ENCODE results near the gene EIF4ENIF1.
"Not testable (repeated sequence)": the region's sequence is repeated elsewhere in the genome, so short reads cannot be mapped to it uniquely, and the experiment has no call there.

The EIF4ENIF1 gene

DNA sequence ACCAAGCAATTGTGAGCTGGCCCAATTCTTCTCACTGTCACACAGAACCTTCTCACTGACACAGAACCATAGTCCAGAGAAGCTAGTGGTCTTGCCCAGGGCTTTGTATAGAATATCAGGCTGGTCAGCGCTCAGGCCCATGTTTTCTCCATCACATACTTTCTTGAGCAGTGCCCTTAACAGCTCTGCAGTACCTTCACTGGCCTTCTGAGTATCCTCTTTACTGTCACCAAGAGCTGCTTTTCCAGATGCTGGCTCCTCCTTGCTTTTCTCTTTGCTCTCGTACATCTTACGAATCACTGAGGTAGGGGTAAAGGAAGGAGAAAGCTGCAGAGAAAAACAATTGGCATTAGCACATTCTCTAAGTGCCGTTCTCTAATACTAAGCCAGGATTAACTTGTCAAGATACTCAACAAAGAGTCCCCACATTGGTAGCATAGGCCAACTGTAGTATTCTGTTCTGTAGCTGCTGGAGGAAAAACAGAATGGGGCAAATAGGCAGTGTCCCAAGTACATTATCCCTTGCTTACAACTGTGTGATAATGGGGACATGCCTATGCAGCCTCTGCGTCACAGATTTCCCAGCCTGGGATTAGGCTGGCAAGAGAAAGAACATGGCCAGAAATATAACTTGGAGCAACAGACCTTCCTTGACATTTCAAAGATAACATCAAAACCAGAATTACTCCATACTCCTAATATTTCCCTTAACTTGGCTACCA, 46.7 kb downstream of the EIF4ENIF1 start:
- DNase-seq, result no peak

DNA sequence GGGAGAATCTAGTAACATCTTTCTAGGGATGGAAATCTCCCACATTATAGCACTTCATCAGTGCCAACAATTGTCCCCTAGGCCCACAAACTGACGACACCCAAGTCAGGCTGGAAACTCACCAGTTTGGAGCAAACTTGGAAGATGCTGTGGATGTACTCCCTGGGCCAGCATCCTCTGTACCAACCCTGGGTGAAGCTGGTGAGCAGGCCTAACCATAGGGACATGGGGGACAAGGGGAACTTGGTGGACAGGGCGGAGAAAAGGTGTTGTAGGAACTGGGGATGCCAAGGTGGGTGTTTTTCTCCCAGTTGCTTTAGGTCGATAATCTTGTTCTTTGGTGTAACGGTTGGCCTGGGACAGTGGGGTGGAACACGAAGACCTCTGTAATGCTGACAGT, 48.0 kb downstream of the EIF4ENIF1 start:
- no peak for DNase-seq

DNA sequence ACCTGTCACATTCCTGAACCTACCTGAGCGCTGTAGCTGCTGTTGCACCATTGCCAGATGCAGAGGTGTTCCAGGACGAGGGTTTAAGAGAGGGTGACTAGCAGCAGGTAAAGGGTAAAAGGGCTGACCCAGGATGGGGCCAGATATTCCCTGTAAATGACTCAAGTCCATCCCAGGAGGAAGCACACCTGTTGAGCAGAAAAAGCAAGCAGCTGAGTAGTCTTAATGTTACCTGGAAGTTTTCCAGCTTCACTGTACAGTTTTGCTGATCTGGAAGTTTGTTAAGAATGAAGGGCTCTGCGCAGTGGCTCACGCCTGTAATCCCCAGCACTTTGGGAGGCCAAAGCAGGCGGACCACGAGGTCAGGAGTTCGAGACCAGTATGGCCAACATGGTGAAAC, 49.0 kb downstream of the EIF4ENIF1 start:
- DNase-seq, result no peak

DNA sequence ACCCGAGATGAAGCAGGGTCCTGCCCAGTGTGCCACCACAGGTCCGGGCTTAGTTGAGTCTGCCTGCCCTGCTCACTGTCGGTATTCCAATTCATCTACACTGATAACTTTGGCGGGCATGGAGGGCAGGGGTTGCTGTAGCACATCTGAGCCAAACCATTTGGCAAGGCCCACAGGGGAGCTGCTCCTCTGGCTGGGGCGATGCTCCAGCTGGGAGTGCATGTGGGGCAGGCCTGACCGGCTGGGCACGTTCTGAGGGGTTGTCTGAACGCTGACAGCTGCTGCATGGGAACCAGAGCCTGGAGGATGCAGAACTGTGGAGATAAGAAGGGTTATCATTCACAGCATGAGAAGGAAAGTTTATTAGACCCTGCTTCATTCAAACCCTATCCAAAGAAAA, 49.8 kb downstream of the EIF4ENIF1 start:
- DNase-seq, result no peak

DNA sequence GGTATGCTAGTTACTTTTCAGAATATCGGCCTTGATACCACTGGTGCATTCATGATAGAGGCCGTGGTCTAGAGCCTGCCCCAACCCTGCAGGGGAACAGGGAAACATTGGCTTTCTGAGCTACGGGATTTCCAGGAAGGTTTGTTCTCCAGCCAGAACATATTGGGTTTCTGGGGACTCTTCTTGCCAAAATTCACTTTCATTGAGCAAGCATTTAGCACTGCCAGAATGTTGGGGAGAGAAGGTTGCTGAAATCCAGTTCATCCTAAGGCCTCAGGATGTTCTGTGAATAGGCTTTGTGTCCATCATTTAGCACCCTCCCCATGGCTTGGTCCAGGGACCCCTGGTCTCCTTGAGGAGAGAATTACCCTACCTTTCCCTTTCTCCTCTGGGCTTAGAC, 53.5 kb downstream of the EIF4ENIF1 start:
- DNase-seq, result no peak

DNA sequence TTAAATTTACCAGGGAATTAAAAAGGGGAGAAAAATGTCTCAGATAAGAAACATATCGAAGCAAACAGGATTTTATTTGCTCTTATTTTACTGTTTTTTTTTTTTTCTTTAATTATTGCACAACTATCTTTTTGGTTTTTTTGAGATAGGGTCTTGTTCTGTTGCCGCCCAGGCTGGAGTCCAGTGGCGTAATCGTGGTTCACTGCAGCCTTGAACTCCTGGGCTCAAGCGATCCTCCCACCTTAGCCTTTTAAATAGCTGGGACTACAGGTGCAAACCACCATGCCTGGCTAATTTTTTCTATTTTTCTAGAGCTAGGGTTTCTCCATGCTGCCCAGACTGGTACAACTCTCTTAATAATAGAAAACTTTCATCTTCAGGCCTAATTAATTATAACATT, 57.7 kb downstream of the EIF4ENIF1 start:
- no peak for DNase-seq

DNA sequence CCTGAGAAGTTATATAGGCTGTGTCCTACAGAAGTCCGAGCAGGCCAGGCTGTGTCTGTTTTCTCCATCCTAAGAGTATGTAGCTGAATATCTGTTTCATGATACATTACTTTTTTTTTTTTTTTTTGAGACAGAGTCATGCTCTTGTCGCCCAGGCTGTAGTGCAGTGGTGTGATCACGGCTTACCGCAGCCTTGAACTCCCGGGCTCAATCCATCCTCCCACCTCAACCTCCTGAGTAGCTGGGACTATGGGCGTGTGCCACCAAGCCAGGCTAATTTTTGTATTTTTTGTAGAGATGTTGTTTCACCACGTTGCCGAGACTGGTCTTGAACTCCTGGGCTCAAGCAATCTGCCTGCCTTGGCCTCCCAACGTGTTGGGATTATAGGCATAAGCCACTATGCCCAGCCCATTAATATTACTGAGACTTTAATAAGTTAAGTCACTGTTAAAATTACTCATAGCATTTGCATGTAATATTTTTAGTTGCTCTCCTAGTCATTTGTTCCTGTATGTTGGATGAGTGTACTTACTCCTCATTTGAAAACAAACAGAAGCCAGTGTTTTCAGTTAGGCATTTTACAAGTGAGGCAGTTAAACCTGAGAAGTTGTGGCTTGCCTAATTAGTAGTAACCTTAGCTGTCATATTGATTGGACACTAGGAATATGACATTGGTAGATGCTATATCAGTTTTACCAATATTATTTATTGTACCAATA, 64.2 kb downstream of the EIF4ENIF1 start:
- DNase-seq, result no peak

DNA sequence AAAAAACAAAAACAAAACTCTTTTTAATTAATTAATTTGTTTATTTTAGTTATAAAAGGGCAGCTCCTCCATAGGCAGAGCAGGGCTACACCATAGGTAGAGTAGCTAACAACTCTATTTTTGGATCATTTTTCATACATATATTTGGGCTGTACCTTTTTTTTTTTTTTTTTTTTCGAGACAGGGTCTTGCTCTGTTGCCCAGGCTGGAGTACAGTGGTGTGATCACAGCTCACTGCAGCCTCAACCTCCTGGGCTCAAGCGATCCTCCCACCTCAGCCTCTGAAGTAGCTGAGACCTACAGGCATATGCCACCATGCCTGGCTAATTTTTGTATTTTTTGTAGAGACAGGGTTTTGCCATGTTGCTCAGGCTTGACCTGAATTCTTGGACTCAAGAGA, 87.3 kb downstream of the EIF4ENIF1 start:
- DNase-seq, result not testable (repeated sequence)

DNA sequence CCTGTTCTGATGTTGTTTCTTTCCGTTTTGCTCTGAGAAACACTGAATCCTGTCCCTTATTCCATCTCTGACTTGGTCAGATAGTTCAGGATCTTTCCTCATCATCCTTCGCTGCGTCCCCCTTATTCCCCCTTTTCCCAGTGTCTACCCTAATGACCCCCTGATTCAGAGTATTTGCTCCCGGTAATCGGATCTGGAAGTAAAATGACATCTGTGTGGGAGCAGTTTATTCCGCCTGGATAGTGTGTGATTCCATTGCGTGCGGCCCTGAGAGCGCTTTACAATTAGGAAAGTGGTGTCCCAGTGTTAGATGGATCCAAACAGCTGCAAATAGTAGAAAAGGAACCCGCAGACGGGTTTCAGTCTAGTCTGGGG, 89.6 kb downstream of the EIF4ENIF1 start:
- DNase-seq, result no peak

DNA sequence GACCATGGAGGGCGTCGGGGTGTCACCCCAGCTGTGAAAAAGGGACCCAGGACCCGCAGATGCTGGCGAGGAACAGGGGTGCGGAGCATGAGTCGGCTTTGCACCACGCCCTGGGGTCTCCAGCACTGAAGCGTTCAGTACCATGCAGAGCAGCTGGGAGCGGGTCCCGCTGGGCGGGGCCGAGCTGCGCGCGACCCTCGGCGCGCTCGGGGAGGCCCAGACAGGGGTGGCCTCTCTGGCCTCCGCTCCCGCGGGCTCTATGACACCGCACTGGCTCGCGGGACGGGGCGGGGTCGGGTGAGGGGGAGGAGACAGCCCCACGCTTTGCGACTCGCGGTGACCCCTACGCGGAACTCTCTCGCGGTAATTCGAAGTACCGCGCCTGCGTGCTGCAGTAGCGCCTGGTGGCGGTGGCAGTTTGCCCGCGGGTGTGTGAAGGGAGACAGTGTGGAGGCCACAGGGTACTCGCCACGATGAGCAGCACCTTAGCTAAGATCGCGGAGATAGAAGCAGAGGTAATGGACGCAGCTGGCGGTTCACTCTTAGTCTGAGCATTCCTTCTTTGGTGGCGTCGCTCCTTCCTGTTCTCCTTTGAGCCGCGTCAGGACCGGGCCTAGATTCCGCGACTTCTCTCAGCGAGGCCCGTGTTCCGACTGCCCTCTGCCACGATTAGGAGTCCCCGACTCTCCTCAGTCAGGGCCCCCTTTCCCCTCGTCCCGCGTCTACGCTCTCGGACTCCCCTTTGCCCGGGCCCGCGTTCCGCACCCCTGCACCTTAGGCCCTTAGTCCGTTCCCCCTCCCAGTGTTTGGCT, 90.2 kb downstream of the EIF4ENIF1 start, which contains the start of gene DRG1:
Gene DRG1 (plus strand): TSS at position 394 of the 812 bp plus-strand sequence. CDS start 80 bp downstream, at position 474.
- DNase-seq, result peak; percentile 96

DNA sequence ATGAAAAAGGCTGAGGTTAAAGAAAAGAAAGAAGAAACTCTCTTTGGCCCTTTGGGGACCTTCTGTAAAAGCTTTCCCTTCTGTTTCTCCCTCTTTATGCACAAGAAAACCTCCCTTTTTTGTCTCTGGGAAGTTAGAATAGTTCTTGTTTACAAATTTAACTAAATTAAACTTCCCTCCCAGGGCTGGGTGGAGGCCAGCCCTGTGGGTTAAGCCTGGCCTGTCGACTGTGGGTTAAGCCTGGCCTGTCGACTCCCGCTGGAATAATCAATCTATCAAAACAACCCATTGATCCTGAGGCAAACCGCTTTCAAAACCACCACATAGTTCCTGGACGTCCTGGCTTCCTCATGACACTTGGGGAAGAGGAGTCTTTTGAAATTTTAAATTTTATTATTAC, 91.4 kb downstream of the EIF4ENIF1 start:
- no peak for DNase-seq

DNA sequence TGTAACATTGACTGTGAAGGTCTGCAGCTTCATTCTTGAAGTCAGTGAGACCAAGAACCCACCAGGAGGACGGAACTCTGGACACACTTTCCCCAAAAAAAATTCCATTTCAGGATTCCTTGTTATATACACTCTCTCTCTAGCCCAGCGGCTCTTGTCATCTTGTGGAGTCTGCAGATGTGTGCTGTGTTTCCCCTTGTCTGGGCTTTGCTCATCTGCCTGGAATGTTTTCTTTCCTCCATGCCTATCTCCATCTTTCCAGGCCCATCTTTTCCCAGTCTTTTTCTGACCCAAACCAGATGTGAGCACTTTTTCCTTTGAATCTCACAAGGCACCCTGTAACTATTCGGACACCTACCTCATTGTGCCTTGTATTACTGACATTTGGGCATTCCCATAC, 95.3 kb downstream of the EIF4ENIF1 start:
- DNase-seq, result no peak

DNA sequence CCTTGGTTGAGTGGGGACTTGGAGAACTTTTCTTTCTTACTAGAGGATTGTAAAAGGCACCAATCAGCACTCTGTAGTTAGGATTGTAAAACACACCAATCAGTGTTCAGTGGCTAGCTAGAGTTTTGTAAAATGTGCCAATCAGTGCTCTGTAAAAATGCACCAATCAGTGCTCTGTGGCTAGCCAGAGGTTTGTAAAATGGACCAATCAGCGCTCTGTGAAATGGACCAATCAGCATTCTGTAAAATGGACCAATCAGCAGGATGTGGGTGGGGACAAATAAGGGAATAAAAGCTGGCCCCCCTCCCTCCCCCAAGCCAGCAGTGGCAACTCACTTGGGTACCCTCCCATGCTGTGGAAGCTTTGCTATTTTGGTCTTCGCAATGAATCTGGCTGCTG, 95.7 kb downstream of the EIF4ENIF1 start:
- DNase-seq, result peak; percentile 12
